Measurements from ENCODE around the gene TNNT2.

- TF ChIP-seq CTCF (conservative IDR thresholded peaks at IDR 0.05; ENCODE audit: low read length) (no peak), EZH2phosphoT487 (IDR thresholded peaks at IDR 0.05; ENCODE audit: borderline replicate concordance, low read depth, low read length) (no peak)
These were observed 22.1 kb upstream of the TNNT2 start for GRCh38 chr1:201399352-201400126.
